CD4-positive, alpha-beta T cell treated with Interleukin-15 for 1 hour (primary cell): ENCODE data around the gene ARRDC4.
"Not testable (repeated sequence)": the region's sequence is repeated elsewhere in the genome, so short reads cannot be mapped to it uniquely, and the experiment has no call there.

Experiments
- DNase-seq: peaks from one replicate; pipeline ENCODE4 v3.0.0-alpha.2; 2020

ARRDC4 gene

DNA sequence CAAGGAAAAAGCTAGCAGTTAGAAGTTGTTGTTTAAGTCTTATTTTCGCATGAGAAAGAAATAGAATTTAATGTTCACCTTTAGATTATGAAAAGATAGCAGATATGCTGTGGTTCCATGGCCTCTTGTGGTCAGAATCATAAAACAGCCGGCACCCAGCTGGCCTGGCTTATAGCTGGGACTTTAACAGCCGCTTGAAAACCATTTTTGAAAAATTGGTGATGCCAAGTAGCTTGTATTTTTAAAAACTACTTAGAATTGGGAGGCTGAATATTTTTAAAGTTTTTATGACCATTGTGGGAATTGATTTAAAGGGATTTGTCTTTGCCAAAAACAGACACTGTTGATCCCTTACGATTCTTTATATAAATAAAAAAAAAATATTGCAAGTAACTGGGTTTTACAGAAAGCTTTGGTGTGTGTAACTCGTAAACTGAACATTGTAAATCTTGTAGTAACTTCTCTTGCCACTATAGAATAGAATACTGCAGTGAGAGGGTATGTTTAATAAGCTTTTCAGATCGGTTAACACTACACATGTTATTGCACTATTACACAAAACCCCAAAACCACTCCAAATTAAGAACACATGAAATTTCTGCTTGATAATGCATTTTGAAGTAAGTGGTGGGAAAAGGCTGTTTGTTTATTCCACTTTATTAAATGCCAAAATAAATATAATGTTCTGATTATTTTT is 6.6 kb downstream of the ARRDC4 start:
- DNase-seq: no peak

DNA sequence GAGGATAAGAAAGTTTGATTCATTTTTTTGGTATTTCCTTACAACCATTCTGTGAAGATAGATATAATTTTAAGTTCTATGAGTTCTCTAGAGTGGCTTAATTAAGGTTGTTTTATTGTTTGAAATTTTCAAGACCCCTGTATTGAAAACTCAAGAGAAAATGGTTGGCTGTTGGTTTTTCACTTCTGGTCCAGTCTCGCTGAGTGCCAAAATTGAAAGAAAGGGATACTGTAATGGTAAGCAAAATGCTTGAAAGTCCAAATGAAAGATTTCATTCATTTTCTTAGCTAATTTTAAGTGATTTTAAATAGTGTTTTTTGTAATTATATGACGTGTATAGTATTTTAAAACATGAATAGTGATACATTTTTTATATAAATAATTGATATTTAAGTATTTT is 7.4 kb downstream of the ARRDC4 start:
- DNase-seq: no peak

DNA sequence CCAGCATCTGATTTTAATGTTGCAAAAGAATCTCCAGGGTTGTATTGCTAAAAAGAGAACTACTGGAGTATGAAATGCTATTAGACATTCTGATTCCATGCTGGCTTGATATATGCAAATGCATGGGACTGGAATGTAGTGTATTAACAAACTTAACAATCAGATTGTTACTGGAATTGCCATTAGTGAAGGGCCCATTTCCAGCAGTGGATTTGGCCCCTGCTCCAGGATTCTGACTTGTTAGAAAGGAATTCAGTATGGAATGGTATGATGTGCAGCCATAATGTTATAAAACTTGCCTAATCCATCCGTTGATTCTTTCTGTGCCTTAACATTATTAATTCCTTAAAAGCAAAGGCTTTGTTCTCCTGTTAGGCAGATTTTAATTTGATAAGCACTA is 7.9 kb downstream of the ARRDC4 start:
- no peak for DNase-seq

DNA sequence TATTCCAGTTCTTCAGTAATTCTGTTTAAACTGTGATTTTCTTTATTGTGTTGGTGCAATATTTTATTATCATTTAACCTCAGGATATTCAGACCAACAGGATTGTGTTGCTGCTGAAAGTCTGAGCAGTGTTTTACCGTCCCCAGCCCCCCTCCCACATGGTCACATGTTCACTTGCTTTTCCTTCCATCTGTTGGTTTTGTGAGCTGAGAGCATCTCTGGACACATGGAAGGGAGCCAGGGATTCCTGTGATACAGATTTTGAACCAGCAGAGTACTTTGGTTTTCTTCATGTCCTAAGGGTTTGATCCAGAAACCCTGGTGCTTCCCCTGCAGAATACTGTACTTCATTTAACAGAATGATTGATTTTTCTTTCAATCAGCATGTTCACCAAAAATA is 11.9 kb downstream of the ARRDC4 start:
- DNase-seq: no peak

DNA sequence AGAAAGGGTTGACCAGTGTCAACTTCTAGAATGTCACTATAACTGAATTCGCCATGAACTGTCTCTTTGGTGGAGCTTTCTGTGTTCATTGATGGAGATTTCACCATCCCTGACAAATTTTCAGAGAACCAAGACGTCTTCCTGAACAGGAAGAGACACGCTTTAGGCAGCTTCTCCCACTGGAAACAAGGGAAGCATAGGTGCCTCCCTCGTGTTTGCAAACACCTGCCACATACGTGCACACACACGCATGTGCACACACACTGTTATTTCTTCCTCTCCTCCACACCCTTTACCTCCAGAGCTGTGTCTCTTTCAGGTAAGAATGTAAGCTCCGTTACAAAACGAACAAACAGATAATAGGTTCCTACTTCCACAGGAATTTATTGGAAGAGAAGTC is 15.6 kb downstream of the ARRDC4 start:
- no peak for DNase-seq

DNA sequence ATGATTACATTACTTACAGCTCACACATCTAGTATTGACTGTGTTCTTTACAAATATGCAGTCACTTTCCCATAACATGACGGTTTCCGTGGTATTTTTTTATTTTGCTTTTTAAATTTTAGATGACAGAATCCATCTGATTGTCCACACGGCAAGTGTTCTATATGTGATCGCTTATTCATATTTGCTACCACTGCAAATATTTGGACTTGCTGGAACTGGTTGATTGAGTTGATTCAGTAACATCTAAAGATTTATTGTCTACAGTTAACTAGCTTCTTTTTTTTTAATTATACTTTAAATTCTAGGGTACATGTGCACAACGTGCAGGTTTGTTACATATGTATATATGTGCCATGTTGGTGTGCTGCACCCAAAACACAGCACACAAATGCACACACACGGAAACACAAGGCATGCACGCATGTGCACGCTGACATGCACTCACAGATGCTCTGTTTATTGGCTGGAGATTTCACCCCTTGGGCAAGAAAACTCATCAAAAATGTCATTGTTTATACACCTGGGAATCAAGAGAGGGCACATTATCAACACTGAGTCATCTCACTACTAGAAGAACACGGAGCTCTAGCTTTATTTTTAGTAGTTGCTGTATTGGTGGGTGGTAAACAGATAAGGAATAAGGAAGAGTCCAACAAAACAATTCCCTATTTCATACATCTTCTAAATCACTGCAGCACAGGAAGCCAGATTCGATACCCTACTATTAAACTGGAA is 16.4 kb downstream of the ARRDC4 start:
- no peak for DNase-seq

DNA sequence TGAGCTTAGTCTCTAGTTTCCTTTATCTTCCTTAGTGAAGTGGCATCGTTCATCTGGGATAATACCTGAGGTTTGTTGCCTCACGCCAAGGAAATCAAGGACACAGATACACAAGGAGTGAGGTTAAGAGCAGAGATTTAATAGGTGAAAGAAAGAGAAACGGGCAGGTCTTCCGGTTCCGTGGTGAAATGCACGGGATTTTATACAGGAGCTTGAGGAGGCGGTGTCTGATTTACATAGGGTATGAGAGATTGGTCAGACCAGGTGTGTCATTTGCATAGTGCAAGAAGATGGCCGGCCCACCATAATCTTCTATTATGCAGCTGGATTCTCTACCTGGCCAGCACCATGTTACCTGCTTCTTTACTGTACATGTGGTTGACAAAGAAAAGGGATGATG is 17.2 kb downstream of the ARRDC4 start:
- no peak for DNase-seq

DNA sequence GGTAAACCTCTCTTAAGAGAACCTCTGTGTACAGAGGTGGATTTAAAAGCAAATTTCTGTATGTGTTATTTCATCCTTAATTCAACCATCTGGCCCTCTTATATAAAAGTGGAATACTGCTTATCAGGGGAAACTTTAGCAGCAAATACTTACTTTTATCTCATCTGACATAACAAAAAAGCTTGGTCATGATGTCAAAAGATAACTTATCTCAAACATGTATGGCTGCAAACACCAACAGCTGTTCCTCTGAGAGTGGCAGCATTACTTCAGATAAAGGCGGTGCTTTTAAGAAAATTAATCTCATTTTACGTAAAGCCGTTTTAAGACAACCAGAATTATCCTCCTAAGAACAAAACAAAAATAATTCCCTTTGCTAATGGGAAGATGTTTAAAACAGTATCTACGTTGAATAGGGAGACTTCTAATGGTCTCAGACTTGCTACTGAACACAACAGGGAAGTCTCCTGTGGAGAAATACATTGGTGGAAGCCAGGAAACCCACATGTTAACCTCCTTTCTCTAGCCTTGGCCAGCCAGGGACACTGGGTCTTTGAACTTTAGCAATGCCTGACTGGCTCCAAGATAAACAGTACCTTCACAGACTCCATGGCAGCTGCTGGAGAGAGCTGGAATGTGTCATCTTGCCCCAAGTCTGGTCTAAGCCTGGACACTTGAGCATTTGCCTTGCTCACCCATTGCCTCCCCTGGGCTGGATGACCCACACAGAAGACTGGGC is 18.1 kb downstream of the ARRDC4 start:
- no peak for DNase-seq

DNA sequence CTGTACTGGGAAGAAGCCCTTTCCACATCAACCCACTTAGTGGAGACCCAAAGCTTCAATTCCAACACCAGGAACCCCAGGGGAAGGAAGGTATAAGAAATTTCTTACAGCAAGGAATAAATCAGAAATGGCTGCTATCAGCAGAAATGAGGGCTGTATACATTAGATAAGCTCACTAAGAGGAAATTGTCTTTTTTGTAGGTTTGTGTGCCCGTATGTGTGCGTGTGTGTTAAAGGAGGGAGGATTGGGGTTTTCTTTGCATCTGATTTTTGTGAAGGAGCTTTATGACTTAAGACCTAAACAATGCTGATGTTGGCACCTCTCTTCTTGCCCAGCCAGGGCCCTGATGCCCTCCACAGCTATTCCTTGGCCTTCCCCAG is 18.6 kb downstream of the ARRDC4 start:
- no peak for DNase-seq

DNA sequence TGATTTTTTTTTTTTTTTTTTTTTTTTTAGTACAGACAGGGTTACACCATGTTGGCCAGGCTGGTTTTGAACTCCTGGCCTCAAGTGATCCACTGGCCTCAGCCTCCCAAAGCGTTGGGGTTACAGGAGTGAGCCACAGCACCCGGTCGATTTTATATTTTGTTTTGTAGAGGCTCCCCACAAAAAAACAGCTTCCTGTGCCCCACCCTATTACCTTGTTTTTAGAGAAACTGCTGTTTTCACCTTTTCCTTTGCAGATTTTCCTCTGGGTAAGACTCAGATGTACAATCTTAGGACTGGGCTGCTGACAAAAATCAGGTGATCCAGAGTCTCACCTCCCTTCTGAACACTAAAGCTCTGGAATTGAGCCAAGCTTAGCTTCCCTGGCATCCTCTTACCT is 20.6 kb downstream of the ARRDC4 start:
- DNase-seq: no peak

DNA sequence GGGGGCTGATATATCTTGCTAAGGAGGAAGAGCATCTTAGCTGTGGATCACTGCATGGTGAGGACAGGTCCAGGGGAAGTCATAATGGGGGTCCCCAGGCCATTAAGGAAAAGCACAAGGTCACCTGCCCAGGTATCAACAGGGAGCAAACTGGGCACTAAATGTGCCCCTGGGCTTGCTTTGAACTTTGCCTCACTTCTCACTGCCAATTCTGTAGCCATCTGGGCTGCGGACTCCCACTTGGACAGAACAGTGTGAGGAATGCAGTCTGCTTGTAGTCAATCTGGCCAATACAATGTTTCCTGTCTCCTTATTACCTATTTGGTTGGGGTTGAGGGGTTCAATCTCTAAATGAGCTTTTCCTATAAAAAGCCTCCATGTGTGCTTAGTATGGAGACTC is 21.3 kb downstream of the ARRDC4 start:
- no peak for DNase-seq

DNA sequence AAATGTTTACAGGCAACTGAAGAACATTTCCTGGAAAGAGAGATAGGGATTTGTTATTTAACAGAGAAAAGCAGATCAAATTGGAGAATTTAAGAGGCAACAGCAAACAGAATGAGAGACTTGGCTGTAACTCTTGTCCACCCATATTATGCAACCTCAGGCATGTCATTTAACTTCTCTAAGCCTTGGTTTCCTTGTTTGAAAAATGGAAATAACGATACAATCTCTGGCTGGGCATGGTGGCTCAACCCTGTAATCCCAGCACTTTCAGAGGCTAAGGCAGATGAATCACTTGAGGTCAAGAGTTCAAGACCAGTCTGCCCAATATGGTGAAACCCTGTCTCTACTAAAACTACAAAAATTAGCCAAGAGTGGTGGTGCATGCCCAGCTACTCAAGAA is 23.7 kb downstream of the ARRDC4 start:
- DNase-seq: no peak

DNA sequence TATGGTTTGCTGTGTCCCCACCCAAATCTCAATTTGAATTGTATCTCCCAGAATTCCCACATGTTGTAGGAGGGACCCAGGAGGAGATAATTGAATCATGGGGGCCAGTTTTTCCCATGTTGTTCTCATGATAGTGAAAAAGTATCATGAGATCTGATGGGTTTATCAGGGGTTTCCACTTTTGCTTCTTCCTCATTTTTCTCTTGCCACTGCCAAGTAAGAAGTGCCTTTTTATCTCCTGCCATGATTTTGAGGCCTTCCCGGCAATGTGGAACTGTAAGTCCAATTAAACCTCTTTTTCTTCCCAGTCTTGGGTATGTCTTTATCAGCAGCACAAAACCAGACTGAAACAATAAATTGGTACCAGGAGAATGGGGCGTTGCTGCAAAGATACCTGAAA is 25.5 kb downstream of the ARRDC4 start:
- DNase-seq: not testable (repeated sequence)

DNA sequence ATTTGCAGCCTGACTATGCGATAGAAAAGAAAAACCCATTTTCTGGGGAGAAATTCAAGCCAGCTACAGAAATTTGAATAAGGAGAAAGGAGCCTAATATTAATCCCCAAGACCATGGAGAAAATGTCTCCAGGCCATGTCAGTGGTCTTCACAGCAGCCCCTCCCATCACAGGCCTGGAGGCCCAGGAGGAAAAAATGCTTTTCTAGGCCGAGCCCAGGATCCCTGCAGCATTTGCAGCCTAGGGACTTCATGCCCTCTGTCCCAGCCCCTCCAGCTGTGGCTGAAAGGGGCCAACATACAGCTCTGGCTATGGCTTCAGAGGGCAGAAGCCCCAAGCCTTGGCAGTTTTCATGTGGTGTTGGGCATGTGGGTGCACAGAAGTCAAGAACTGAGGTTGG is 26.3 kb downstream of the ARRDC4 start:
- no peak for DNase-seq

DNA sequence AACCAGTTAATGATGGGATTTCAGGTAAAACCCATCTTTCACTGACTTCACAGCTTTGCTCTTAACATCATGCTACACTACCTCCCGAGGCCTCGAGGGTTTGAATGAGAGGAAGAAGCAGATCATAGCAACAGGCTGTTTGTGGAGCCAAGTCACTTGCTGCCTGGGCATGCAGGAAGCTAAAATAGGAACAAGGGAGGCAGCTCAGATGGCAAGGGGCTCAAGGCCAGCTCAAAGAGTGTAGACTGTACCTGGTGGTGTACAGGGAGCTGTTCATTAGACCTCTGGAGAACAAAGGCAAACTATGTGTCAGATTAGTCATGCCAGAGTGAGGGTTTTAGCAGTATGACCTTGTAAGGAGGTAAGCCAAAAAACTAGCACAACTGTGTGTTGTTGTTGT is 28.8 kb downstream of the ARRDC4 start:
- no peak for DNase-seq

DNA sequence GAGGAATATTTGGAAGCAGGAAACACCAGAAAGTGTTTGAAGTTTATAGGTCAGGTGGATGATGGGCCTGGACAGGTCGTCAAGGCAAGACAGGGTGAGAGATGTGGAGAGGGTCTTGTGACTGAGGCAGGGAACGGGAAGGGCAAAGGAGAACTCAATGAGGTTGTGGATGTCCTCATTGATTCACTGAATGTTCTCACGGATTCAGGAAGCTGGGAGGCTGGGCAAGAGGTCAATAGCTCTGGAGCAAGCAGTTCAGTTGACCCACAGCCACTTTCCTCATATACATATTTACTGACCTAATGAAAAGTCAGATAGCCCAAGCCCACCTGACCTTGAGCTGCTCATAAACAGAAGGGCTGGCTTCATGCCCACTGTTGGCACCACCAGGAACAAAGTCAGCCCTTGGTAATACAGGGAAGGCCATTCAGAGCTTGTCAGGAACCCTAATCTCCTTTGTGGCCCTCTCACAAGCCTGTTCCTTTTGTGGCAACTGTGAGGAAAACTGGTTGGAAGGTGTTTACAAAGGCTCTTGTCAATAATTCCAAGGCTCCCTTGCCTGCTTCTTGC is 31.6 kb downstream of the ARRDC4 start:
- no peak for DNase-seq

DNA sequence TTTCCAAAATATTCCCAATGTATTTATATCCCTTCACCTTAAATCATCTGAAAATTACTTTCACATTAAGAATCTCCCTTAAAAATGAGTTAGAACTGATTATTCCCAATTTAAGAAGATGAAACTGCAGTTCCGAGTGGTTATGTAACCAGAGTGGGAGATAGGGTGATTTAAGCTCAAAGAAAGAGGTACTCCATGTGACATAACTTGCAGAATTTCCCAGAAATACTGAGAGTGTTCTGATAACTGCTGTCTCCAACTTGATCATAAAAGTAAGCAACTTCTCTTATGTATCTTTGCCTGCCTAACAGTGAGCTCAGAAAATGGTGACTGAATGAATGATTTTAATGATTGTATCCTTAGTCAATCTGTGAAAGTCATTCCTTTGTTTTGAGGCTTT is 32.3 kb downstream of the ARRDC4 start:
- no peak for DNase-seq

DNA sequence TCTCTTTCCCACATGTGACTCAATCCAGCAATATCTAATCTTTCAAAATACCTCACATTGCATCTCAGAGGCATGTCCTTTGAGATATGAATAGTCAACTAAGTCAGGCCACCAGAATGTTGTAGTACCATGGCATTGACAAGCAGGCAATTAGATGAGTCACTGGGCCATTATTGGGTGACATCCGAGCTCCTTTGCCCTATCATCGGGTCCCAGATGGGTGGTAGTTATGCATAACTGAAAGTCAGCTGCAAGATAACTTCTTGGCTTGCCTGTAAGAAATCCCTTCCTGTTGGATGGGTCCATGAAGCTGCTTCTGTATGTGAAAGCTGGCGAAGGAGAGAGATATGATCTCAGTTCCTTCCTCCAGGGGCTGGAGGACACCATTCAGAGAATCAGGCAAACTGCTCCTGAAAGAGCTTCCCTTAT is 32.8 kb downstream of the ARRDC4 start:
- DNase-seq: no peak

DNA sequence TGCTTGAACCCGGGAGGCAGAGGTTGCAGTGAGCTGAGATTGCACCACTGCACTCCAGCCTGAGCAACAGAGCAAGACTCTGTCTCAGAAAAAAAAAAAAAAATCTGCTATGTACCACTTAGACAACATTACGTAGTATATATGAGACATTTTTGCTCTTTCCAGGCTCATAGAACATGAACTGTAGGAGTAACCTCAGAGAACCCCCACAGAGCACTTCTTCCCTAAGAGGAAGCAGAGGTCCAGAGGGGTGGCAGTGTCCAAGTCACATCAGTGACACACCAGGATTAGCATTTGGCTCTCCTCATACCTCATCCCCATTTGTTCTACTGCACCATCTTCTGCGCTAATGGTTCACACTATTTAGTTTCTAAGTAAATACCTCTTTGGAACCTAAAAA is 33.7 kb downstream of the ARRDC4 start:
- DNase-seq: no peak

DNA sequence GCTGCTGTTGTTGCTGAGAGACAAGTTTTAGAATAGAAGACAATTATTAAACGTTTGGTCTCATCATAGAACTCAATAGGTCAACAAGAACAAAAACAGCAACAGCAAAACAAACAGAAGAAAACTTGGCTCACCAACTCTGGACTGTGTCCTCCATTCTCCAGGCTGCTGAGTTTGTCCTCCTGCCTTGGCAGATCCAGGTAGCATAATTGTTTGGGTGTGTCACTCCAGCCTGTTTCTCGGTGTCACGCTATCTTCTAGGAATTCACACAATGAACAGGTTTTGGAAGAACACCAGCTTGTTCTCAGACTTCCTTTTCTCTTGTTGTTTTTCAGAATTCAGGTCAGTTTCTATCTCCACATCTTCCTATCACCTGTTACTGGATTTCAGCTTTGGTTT is 34.7 kb downstream of the ARRDC4 start:
- DNase-seq: no peak

DNA sequence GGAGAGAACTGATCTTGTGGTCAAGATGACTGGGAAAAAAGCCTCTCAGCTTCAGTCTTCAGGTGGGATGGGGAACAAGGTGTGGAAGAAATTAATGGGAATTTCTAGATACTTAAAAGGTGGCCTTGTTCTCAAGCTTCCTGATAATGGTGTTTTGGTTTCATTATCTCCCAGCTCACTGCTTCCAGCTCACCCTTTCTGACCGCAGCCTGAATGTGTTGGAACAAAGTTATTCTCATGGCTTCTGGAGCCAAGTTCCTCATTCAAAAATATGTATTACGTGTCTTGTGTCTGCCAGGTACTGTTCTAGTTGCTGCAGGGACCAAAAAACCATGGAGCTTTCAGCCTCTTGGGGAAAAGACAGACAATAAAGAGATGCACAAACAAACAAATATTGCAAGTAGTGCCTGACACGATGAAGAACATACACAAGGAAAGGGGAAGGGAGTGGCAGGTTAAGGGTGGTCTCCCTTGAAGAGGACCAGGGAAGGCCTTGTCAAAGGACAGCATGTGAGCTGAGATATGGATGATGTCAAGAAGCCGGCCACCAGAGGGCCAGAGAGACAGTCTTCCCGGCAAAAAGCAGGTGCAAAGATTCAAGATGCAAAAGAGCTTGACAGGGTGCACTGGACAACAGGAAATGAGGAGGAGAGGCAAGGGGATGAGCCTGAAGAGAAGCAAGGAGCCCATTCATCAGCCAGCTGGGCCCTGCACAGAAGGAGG is 35.5 kb downstream of the ARRDC4 start:
- DNase-seq: no peak

DNA sequence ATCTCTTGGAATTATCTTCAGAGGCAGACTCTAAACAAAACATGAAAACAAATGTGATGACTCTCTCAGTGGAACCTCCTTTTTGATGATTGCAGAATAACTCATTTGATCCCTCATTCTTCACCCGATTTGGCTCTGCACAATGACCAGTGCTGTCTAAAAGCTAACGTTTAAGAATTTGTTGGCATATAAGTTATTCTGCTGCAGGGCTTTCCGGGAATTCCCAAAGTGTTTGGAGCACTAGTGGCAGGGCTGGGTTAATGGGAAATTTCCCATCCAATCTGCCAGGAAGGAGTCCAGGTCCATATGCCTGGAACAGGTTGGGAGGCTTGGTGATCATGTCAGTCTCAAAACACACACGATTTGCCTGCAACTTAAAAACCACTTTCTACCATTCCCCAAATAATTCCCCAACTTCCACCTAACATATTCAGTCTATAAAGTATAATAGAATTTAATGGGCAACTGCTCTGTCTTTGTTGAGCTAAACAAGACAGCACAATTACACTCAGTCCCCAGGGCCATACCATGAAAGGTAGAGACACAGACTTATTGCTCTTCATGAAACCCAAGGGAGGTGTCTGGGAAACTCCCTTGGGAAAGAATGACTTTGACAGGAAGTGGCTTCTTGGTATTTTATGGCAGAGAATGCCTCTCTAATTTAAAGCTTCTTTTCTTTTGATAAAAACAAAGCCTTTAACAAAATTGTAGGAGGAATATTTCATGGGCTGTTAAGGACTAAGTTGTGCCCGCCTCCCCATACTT is 38.0 kb downstream of the ARRDC4 start:
- no peak for DNase-seq
